ENCODE data around the gene MMP24OS. TPM values are rescaled to one million over a fixed set of nuclear protein-coding genes. Genes with fewer than 3 reads are reported as not detected.
A peak's percentile ranks its signal among the peaks of the same experiment; 100 is the strongest.
"Not testable (repeated sequence)": the region's sequence is repeated elsewhere in the genome, so short reads cannot be mapped to it uniquely, and the experiment has no call there.

The MMP24OS gene
- polyA plus RNA-seq (2013, experiment 1 of 2; ENCODE audit: insufficient read length) = 78.8 TPM
- 83.7 TPM for polyA plus RNA-seq (2013, experiment 2 of 2; ENCODE audit: insufficient read length)

- peak; percentile 86 for DNase-seq
Observed at GRCh38 chr20:35277531-35278395, at the start of gene MMP24OS. MMP24OS (minus strand) TSS chr20:35278122; CDS start chr20:35277929, 193 bp downstream.

- no peak for DNase-seq
Observed at GRCh38 chr20:35327074-35327976, 49.4 kb upstream of the MMP24OS start.

- DNase-seq = no peak
Observed at GRCh38 chr20:35326740-35327073, 48.8 kb upstream of the MMP24OS start.

- DNase-seq = no peak
Observed at GRCh38 chr20:35326021-35326739, 48.3 kb upstream of the MMP24OS start.

- no peak for DNase-seq
Observed at GRCh38 chr20:35325401-35325800, 47.5 kb upstream of the MMP24OS start.

GRCh38 chr20:35320396-35321126 lies 42.6 kb upstream of the MMP24OS start:
- DNase-seq = peak; percentile 86

GRCh38 chr20:35319871-35320197 lies 41.9 kb upstream of the MMP24OS start:
- DNase-seq = peak; percentile 83

GRCh38 chr20:35319192-35319870 lies 41.4 kb upstream of the MMP24OS start:
- peak; percentile 79 for DNase-seq

GRCh38 chr20:35318502-35319157 lies 40.7 kb upstream of the MMP24OS start:
- DNase-seq = peak; percentile 81

- no peak for DNase-seq
Observed at GRCh38 chr20:35317416-35318210, 39.7 kb upstream of the MMP24OS start.

- DNase-seq = no peak
Observed at GRCh38 chr20:35316086-35316485, 38.2 kb upstream of the MMP24OS start.

GRCh38 chr20:35315632-35316020 lies 37.7 kb upstream of the MMP24OS start:
- not testable (repeated sequence) for DNase-seq

GRCh38 chr20:35314816-35315631 lies 37.1 kb upstream of the MMP24OS start:
- peak; percentile 65 for DNase-seq

- DNase-seq = peak; percentile 89
Observed at GRCh38 chr20:35312318-35312717, 34.4 kb upstream of the MMP24OS start.

GRCh38 chr20:35311822-35312221 lies 33.9 kb upstream of the MMP24OS start:
- DNase-seq = no peak

GRCh38 chr20:35311409-35311808 lies 33.5 kb upstream of the MMP24OS start:
- DNase-seq = peak; percentile 34

GRCh38 chr20:35307666-35308653 lies 30.0 kb upstream of the MMP24OS start:
- peak; percentile 69 for DNase-seq
